H9 (cell line): ENCODE measurements around the gene ATG4B. TPM values are rescaled to one million over a fixed set of nuclear protein-coding genes. Genes with fewer than 3 reads are reported as not detected.

Source experiments
- DNase-seq: peaks from one replicate; pipeline ENCODE4 v3.0.0-alpha.2; 2017
- H2AFZ ChIP-seq: one replicate; pipeline ENCODE4 v1.6.1; 2013; ENCODE audit warnings: mild to moderate bottlenecking, low read length, control low read depth, moderate library complexity
- H2AK5ac ChIP-seq: 2 replicates; pipeline ENCODE4 v1.6.1; 2013; ENCODE audit warnings: low read length, control low read depth, mixed read lengths; ENCODE audit not compliant: insufficient read length
- H2BK120ac ChIP-seq: one replicate; pipeline ENCODE4 v1.6.1; 2013; ENCODE audit warnings: low read depth, mild to moderate bottlenecking, low read length, control low read depth, inconsistent platforms; ENCODE audit not compliant: poor library complexity, severe bottlenecking
- H2BK12ac ChIP-seq: 2 replicates; pipeline ENCODE4 v1.6.1; 2013; ENCODE audit warnings: low read length, control low read depth, mixed read lengths, low read depth; ENCODE audit not compliant: insufficient read length
- H2BK15ac ChIP-seq: 2 replicates; pipeline ENCODE4 v1.6.1; 2013; ENCODE audit warnings: low read depth, low read length, control low read depth
- H2BK20ac ChIP-seq: one replicate; pipeline ENCODE4 v1.6.1; 2013; ENCODE audit warnings: low read depth, mild to moderate bottlenecking, low read length, control low read depth, inconsistent platforms; ENCODE audit not compliant: poor library complexity, severe bottlenecking
- H2BK5ac ChIP-seq: 2 replicates; pipeline ENCODE4 v1.6.1; 2013; ENCODE audit warnings: low read length, control low read depth, mixed read lengths; ENCODE audit not compliant: insufficient read length
- H3K14ac ChIP-seq: 2 replicates; pipeline ENCODE4 v1.6.1; 2013; ENCODE audit warnings: low read length, control low read depth; ENCODE audit not compliant: insufficient read depth
- H3K18ac ChIP-seq: 2 replicates; pipeline ENCODE4 v1.6.1; 2013; ENCODE audit warnings: low read depth, mild to moderate bottlenecking, mixed read lengths, low read length, control low read depth; ENCODE audit not compliant: insufficient read length
- H3K23ac ChIP-seq: 2 replicates; pipeline ENCODE4 v1.6.1; 2013; ENCODE audit warnings: low read length, control low read depth, mixed read lengths, low read depth; ENCODE audit not compliant: insufficient read length
- H3K23me2 ChIP-seq: 2 replicates; pipeline ENCODE4 v1.6.1; 2013; ENCODE audit warnings: low read depth, mild to moderate bottlenecking, mixed read lengths, low read length, control low read depth; ENCODE audit not compliant: insufficient read length, poor library complexity, severe bottlenecking
- H3K27ac ChIP-seq: 2 replicates; pipeline ENCODE4 v1.5.1; 2013; ENCODE audit warnings: low read length, control low read depth, mixed read lengths, low read depth; ENCODE audit not compliant: insufficient read length
- H3K27me3 ChIP-seq: 2 replicates; pipeline ENCODE4 v1.6.1; 2013; ENCODE audit warnings: low read length, control low read depth, inconsistent platforms; ENCODE audit not compliant: insufficient read depth
- H3K4ac ChIP-seq: 2 replicates; pipeline ENCODE4 v1.6.1; 2013; ENCODE audit warnings: low read depth, mild to moderate bottlenecking, control low read depth, inconsistent platforms, low read length, moderate library complexity
- H3K4me1 ChIP-seq: 2 replicates; pipeline ENCODE4 v1.6.1; 2013; ENCODE audit warnings: low read length, control low read depth, inconsistent platforms; ENCODE audit not compliant: insufficient read depth
- H3K4me2 ChIP-seq: 2 replicates; pipeline ENCODE4 v1.6.1; 2013; ENCODE audit warnings: low read length, control low read depth, mixed read lengths; ENCODE audit not compliant: insufficient read length, insufficient read depth
- H3K56ac ChIP-seq: 2 replicates; pipeline ENCODE4 v1.6.1; 2013; ENCODE audit warnings: low read depth, mild to moderate bottlenecking, mixed read lengths, low read length, control low read depth; ENCODE audit not compliant: insufficient read length
- H3K79me1 ChIP-seq: 2 replicates; pipeline ENCODE4 v1.6.1; 2013; ENCODE audit warnings: low read depth, mild to moderate bottlenecking, moderate library complexity, low read length, control low read depth, inconsistent platforms; ENCODE audit not compliant: insufficient read depth, poor library complexity, severe bottlenecking
- H3K79me2 ChIP-seq: 2 replicates; pipeline ENCODE4 v1.6.1; 2013; ENCODE audit warnings: low read length, control low read depth, inconsistent platforms; ENCODE audit not compliant: insufficient read depth
- H3K9ac ChIP-seq: 2 replicates; pipeline ENCODE4 v1.6.1; 2013; ENCODE audit warnings: low read length, control low read depth, mixed read lengths; ENCODE audit not compliant: insufficient read length; ENCODE audit errors: extremely low read depth
- H3K9me3 ChIP-seq: one replicate; pipeline ENCODE4 v1.6.1; 2013; ENCODE audit warnings: low read depth, low read length, inconsistent platforms; ENCODE audit not compliant: control insufficient read depth
- H3T11ph ChIP-seq: one replicate; pipeline ENCODE4 v1.6.1; 2013; ENCODE audit warnings: mild to moderate bottlenecking, low read length, control low read depth, inconsistent platforms
- H4K20me1 ChIP-seq: one replicate; pipeline ENCODE4 v1.6.1; 2013; ENCODE audit not compliant: control insufficient read depth, insufficient read length, insufficient read depth
- H4K5ac ChIP-seq: 2 replicates; pipeline ENCODE4 v1.6.1; 2013; ENCODE audit warnings: low read depth, mild to moderate bottlenecking, mixed read lengths, low read length, control low read depth; ENCODE audit not compliant: insufficient read length
- H4K8ac ChIP-seq: replicated peaks from 2 replicates; pipeline ENCODE4 v1.6.1; 2013; ENCODE audit warnings: low read length, control low read depth, mixed read lengths, low read depth; ENCODE audit not compliant: insufficient read length
- H4K91ac ChIP-seq: 2 replicates; pipeline ENCODE4 v1.6.1; 2013; ENCODE audit warnings: low read depth, mild to moderate bottlenecking, moderate library complexity, mixed read lengths, low read length, control low read depth; ENCODE audit not compliant: insufficient read length
- H3K27ac Mint-ChIP-seq, 3 experiments: 2 replicates in 2 of 3; 3 replicates in 1 of 3; pipeline ENCODE4 v1.8.0; 2020 to 2021; ENCODE audit warnings: mixed read lengths in 3 of 3, mild to moderate bottlenecking in 1 of 3, moderate library complexity in 1 of 3
- H3K27me3 Mint-ChIP-seq: 2 replicates; pipeline ENCODE4 v1.8.0; 2021; ENCODE audit warnings: low read depth, mild to moderate bottlenecking, moderate library complexity, mixed read lengths
- H3K36me3 Mint-ChIP-seq, 3 experiments: 2 replicates in 2 of 3; 3 replicates in 1 of 3; pipeline ENCODE4 v1.8.0; 2020 to 2021; ENCODE audit warnings: low read depth in 3 of 3, mixed read lengths in 3 of 3; ENCODE audit not compliant: insufficient read depth in 1 of 3
- H3K4me1 Mint-ChIP-seq, 2 experiments: 2 replicates each; pipeline ENCODE4 v1.8.0; 2020; ENCODE audit warnings: mixed read lengths in 2 of 2
- H3K4me3 Mint-ChIP-seq, 2 experiments: 2 replicates in 1 of 2; 3 replicates in 1 of 2; pipeline ENCODE4 v1.8.0; 2020 to 2021; ENCODE audit warnings: mild to moderate bottlenecking in 2 of 2, mixed read lengths in 2 of 2, moderate library complexity in 1 of 2
- H3K9me3 Mint-ChIP-seq, 2 experiments: 2 replicates in 1 of 2; 3 replicates in 1 of 2; pipeline ENCODE4 v1.8.0; 2020; ENCODE audit warnings: mild to moderate bottlenecking in 2 of 2, mixed read lengths in 2 of 2, moderate library complexity in 1 of 2
- CTCF ChIP-seq: fragments of 200-600 bp; sonication (generic); conservative IDR thresholded peaks from 3 replicates; pipeline ENCODE4 v1.8.0; 2021; ENCODE audit warnings: antibody characterized with exemption, mild to moderate bottlenecking
- WGBS: extraction: QIAGEN DNeasy Blood & Tissue Kit; methylation state at CpG from one replicate; pipeline ENCODE4 v1.1.7; 2013; ENCODE audit warnings: missing lambda C conversion rate, low lambda C conversion rate, mixed read lengths; ENCODE audit not compliant: insufficient read length; ENCODE audit errors: extremely low coverage; 5-methylcytosine and 5-hydroxymethylcytosine counted together
- total RNA-seq: library from RNA; stranded (reverse); gene quantifications from 2 replicates; pipeline ENCODE4 v1.2.1, GENCODE V29; 2021

Gene ATG4B
- total RNA-seq, 1 experiment from 2014 or later = 105 TPM

GRCh38 chr2:241606186-241606585 is 31.3 kb upstream of the ATG4B start:
- Histone ChIP-seq H3K23me2 (peaks cover 6% of the 10 kb centered on the region), H3K27me3 (no peaks in the 10 kb centered on the region), H4K8ac (no peak overlapping the region), H3K79me2 (no peaks in the 10 kb centered on the region), H2AK5ac (no peak overlapping the region), H3K23ac (no peak overlapping the region), H3K18ac (no peak overlapping the region), H3K14ac (no peak overlapping the region), H3K79me1 (no peaks in the 10 kb centered on the region), H2BK5ac (no peak overlapping the region), H4K91ac (no peak overlapping the region), H3T11ph (no peak overlapping the region), H3K4me1 (no peaks in the 10 kb centered on the region), H3K27ac (no peak overlapping the region), H3K9ac (no peak overlapping the region), H3K4me2 (no peak overlapping the region), H2BK20ac (no peak overlapping the region), H2BK12ac (no peak overlapping the region), H3K9me3 (no peaks in the 10 kb centered on the region), H3K4ac (no peak overlapping the region), H2AFZ (no peak overlapping the region), H3K56ac (no peak overlapping the region), H2BK15ac (no peak overlapping the region), H4K20me1 (no peaks in the 10 kb centered on the region), H2BK120ac (no peak overlapping the region), H4K5ac (no peak overlapping the region)
- TF ChIP-seq CTCF = no peak
- Mint-ChIP-seq H3K27me3 (no peaks in the 10 kb centered on the region), H3K9me3 (no peaks in the 10 kb centered on the region), H3K4me1 (peaks cover 5 to 8% of the 10 kb centered on the region in 2 experiments), H3K36me3 (peaks cover 11 to 33% (median 28%) of the 10 kb centered on the region in 3 experiments; a peak in 6 of 7 replicates), H3K27ac (no peak overlapping the region; a peak in 1 of 7 replicates), H3K4me3 (no peak overlapping the region)
- no CpG with 5 or more reads among the region's 8 CpGs for WGBS
- DNase-seq = no peak
